GM23338 (cell line): ENCODE data around the gene A3GALT2. TPM values are rescaled to one million over a fixed set of nuclear protein-coding genes. Genes with fewer than 3 reads are reported as not detected.

ENCODE experiments used
- ATAC-seq: fragments of 200-7000 bp; cut with Tn5 transposase; 3 replicates; pipeline ENCODE4 v1.9.1; 2020
- DNase-seq: peaks from one replicate; pipeline ENCODE4 v3.0.0-alpha.2; 2015; ENCODE audit warnings: low spot score
- H2AFZ ChIP-seq: fragments of 200-600 bp; sonication (generic); 2 replicates; pipeline ENCODE4 v1.8.0; 2016; ENCODE audit warnings: antibody characterized with exemption, mild to moderate bottlenecking, moderate library complexity
- H3F3A ChIP-seq: fragments of 200-600 bp; sonication (generic); replicated peaks from 2 replicates; pipeline ENCODE4 v1.8.0; 2017; ENCODE audit warnings: antibody characterized with exemption, mixed run types, low read depth
- H3K27ac ChIP-seq: fragments of 200-600 bp; sonication (generic); 2 replicates; pipeline ENCODE4 v1.6.1; 2016; ENCODE audit warnings: low read depth
- H3K27me3 ChIP-seq: fragments of 200-600 bp; sonication (generic); 2 replicates; pipeline ENCODE4 v1.8.0; 2016; ENCODE audit warnings: mild to moderate bottlenecking, mixed run types, moderate library complexity; ENCODE audit not compliant: insufficient read depth
- H3K36me3 ChIP-seq: fragments of 200-600 bp; sonication (generic); 2 replicates; pipeline ENCODE4 v1.8.0; 2016; ENCODE audit warnings: mild to moderate bottlenecking; ENCODE audit not compliant: insufficient read depth
- H3K4me1 ChIP-seq: fragments of 200-600 bp; sonication (generic); 2 replicates; pipeline ENCODE4 v1.8.0; 2016; ENCODE audit warnings: mild to moderate bottlenecking, moderate library complexity; ENCODE audit not compliant: insufficient read depth
- H3K4me2 ChIP-seq: fragments of 200-600 bp; sonication (generic); 2 replicates; pipeline ENCODE4 v1.7.1; 2017; ENCODE audit warnings: mixed run types
- H3K4me3 ChIP-seq: fragments of 200-600 bp; sonication (generic); 2 replicates; pipeline ENCODE4 v1.6.1; 2016; ENCODE audit warnings: mixed run types
- H3K79me2 ChIP-seq: fragments of 200-600 bp; sonication (generic); replicated peaks from 2 replicates; pipeline ENCODE4 v1.8.0; 2017; ENCODE audit warnings: mild to moderate bottlenecking; ENCODE audit not compliant: insufficient read depth
- H3K9me2 ChIP-seq: fragments of 200-600 bp; sonication (generic); 2 replicates; pipeline ENCODE4 v1.8.0; 2017; ENCODE audit not compliant: insufficient read depth
- H4K20me1 ChIP-seq: fragments of 200-600 bp; sonication (generic); replicated peaks from 2 replicates; pipeline ENCODE4 v1.8.0; 2017; ENCODE audit warnings: mild to moderate bottlenecking; ENCODE audit not compliant: insufficient read depth
- H3K27ac Mint-ChIP-seq: 2 replicates; pipeline ENCODE4 v1.8.0; 2020; ENCODE audit warnings: inconsistent platforms, mild to moderate bottlenecking, moderate library complexity, mixed read lengths
- H3K27me3 Mint-ChIP-seq: 3 replicates; pipeline ENCODE4 v1.8.0; 2022; ENCODE audit warnings: low read depth, mild to moderate bottlenecking, moderate library complexity, mixed read lengths, inconsistent platforms; ENCODE audit not compliant: insufficient read depth, poor library complexity
- H3K36me3 Mint-ChIP-seq: 3 replicates; pipeline ENCODE4 v1.8.0; 2021; ENCODE audit warnings: low read depth, mild to moderate bottlenecking, inconsistent platforms, moderate library complexity, mixed read lengths
- H3K4me1 Mint-ChIP-seq: 3 replicates; pipeline ENCODE4 v1.8.0; 2020; ENCODE audit warnings: mild to moderate bottlenecking, inconsistent platforms, mixed read lengths
- H3K4me3 Mint-ChIP-seq: 3 replicates; pipeline ENCODE4 v1.8.0; 2021; ENCODE audit warnings: moderate library complexity, mild to moderate bottlenecking, inconsistent platforms, mixed read lengths
- H3K9me3 Mint-ChIP-seq: 3 replicates; pipeline ENCODE4 v1.8.0; 2020; ENCODE audit warnings: moderate library complexity, mild to moderate bottlenecking, inconsistent platforms, mixed read lengths
- EZH2 ChIP-seq: fragments of 200-600 bp; sonication (generic); IDR thresholded peaks from one replicate; pipeline ENCODE4 v1.8.0; 2017; ENCODE audit warnings: antibody characterized with exemption, mild to moderate bottlenecking, low read depth; ENCODE audit not compliant: unreplicated experiment
- EZH2phosphoT487 ChIP-seq: fragments of 200-600 bp; sonication (generic); IDR thresholded peaks from one replicate; pipeline ENCODE4 v1.8.1; 2018; ENCODE audit warnings: antibody characterized with exemption; ENCODE audit not compliant: unreplicated experiment
- NANOG ChIP-seq: IDR thresholded peaks from 2 replicates; pipeline ENCODE4 v1.6.1; 2016; ENCODE audit warnings: antibody characterized with exemption, borderline replicate concordance
- ZNF114 ChIP-seq: fragments of 250-450 bp; sonication (Bioruptor Pico); IDR thresholded peaks from 2 replicates; pipeline ENCODE4 v1.5.0; 2020; ENCODE audit warnings: mild to moderate bottlenecking, moderate library complexity
- ZNF331 ChIP-seq: fragments of 250-450 bp; sonication (Bioruptor Pico); IDR thresholded peaks from 2 replicates; pipeline ENCODE4 v1.5.0; 2020; ENCODE audit warnings: low read depth, mild to moderate bottlenecking, moderate library complexity
- polyA plus RNA-seq: library from polyadenylated mRNA; unstranded; fragments of >200 nt; fragmentation: Nextera tagmentation; extraction: Ambion mirVana; gene quantifications from 2 replicates; pipeline ENCODE4 v1.2.1, GENCODE V29; 2016
- total RNA-seq: library from RNA; depleted of rRNA; stranded (reverse); fragments of >200 nt; shearing (Covaris generic); gene quantifications from 2 replicates; pipeline ENCODE4 v1.2.3, GENCODE V29; 2014
- TF ChIP-seq, protein P1 (sequence below), 2 experiments: fragments of 200-600 bp in 1 of 2; sonication (generic) in 1 of 2; conservative IDR thresholded peaks; 2 replicates each; pipeline versions ENCODE4 v1.5.1 to v1.6.1; 2016 to 2017; ENCODE audit warnings: antibody characterized with exemption in 2 of 2, low read depth in 2 of 2, mild to moderate bottlenecking in 2 of 2, moderate library complexity in 1 of 2
- TF ChIP-seq, protein P2 (sequence below): IDR thresholded peaks from one replicate; pipeline ENCODE4 v1.6.1; 2018; ENCODE audit warnings: antibody characterized with exemption; ENCODE audit not compliant: unreplicated experiment
- TF ChIP-seq, protein P3 (sequence below): fragments of 250-450 bp; sonication (Bioruptor Pico); IDR thresholded peaks from 2 replicates; pipeline ENCODE4 v1.5.0; 2020; ENCODE audit warnings: mild to moderate bottlenecking, moderate library complexity

Gene A3GALT2
- total and polyA plus RNA-seq, 2 experiments from 2014 or later, result not detected

DNA sequence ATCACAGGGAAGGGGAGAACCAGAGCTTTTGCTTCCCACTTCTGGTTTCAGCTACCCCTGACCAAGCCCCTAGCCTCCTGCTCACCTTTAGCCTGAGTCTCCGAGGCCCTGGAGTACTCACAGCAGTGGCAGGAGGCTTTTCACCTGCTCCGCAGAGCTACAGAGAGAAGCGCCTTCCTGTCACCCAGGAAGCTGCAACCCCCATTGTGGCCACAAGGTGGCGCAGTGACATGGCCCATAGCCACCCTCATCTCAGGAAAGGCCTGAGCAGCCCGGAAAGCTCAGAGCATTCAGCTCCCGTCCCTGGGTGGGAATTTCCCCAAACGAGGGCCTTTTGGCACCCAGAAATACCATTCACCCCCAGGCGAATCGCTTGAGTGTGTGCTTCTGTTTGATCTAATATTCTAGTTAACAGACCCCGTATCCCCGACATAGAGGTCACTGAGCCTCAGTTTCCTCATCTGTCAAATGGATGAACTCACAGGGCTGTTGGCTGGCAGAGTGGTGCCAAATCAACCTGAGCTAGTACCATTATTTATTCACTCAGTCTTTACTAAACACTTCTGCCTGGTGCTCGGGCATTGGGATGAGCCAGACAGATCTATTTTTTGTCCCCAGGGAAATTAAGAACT is 25.3 kb downstream of the A3GALT2 start:
- H3K36me3 ChIP-seq, result no peaks in the 10 kb centered on the region; the same call in 1 of the 2 replicates
- H2AFZ ChIP-seq, result no peak overlapping the region
- TF ChIP-seq, protein P1, sequence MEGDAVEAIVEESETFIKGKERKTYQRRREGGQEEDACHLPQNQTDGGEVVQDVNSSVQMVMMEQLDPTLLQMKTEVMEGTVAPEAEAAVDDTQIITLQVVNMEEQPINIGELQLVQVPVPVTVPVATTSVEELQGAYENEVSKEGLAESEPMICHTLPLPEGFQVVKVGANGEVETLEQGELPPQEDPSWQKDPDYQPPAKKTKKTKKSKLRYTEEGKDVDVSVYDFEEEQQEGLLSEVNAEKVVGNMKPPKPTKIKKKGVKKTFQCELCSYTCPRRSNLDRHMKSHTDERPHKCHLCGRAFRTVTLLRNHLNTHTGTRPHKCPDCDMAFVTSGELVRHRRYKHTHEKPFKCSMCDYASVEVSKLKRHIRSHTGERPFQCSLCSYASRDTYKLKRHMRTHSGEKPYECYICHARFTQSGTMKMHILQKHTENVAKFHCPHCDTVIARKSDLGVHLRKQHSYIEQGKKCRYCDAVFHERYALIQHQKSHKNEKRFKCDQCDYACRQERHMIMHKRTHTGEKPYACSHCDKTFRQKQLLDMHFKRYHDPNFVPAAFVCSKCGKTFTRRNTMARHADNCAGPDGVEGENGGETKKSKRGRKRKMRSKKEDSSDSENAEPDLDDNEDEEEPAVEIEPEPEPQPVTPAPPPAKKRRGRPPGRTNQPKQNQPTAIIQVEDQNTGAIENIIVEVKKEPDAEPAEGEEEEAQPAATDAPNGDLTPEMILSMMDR (conservative IDR thresholded peaks at IDR 0.05; ENCODE audit: low read depth in 2 of 2), result peak; percentile 87 to 89
- no peak for TF ChIP-seq EZH2
- H3K27me3 ChIP-seq, result no peaks in the 10 kb centered on the region
- no peak overlapping the region for H3K27ac ChIP-seq
- H3K4me1 ChIP-seq, result peaks cover 8% of the 10 kb centered on the region; the same call in 1 of the 2 replicates
- Mint-ChIP-seq H3K9me3 (no peaks in the 10 kb centered on the region), H3K27ac (no peak overlapping the region), H3K36me3 (peaks cover 48% of the 10 kb centered on the region), H3K4me1 (peaks cover 13% of the 10 kb centered on the region), H3K27me3 (peaks cover 2% of the 10 kb centered on the region), H3K4me3 (no peak overlapping the region)
- H4K20me1 ChIP-seq, result no peaks in the 10 kb centered on the region; the same call in 1 of the 2 replicates
- no peak overlapping the region for H3K4me3 ChIP-seq
- H3K4me2 ChIP-seq, result no peak overlapping the region
- DNase-seq (peak; percentile 89), ATAC-seq (peak; percentile 89)
- H3K79me2 ChIP-seq, result 0 out of 2 replicates have a peak, but pooled peaks cover 3% of the 10 kb centered on the region
- no peaks in the 10 kb centered on the region for H3K9me2 ChIP-seq
- no peaks in the 10 kb centered on the region for H3F3A ChIP-seq

DNA sequence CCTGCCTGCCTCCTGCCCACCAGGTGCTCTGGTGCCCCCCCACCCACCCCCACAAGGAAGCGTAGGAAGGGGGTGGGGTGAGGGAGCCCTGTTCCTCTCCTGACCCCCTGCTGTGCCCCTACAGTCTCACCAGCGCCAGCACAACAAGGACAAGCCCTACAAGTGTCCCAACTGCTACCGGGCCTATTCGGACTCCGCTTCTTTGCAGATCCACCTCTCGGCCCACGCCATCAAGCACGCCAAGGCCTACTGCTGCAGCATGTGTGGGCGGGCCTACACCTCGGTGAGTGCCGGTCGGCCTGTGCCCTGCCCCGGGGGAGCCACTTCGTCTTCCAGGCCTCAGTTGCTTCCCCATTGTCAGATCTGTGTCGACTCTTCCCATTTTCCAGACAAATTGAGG is 25.9 kb downstream of the A3GALT2 start:
- H3K27me3 ChIP-seq, result no peaks in the 10 kb centered on the region
- Mint-ChIP-seq H3K9me3 (no peaks in the 10 kb centered on the region), H3K36me3 (peaks cover 43% of the 10 kb centered on the region), H3K4me3 (no peak overlapping the region), H3K27me3 (peaks cover 2% of the 10 kb centered on the region), H3K4me1 (peaks cover 8% of the 10 kb centered on the region), H3K27ac (no peak overlapping the region)
- H3F3A ChIP-seq, result no peaks in the 10 kb centered on the region
- H3K9me2 ChIP-seq, result no peaks in the 10 kb centered on the region
- H3K4me2 ChIP-seq, result no peak overlapping the region
- H3K4me3 ChIP-seq, result no peak overlapping the region
- ATAC-seq, result peak; percentile 10
- H2AFZ ChIP-seq, result no peak overlapping the region
- 0 out of 2 replicates have a peak, but pooled peaks cover 3% of the 10 kb centered on the region for H3K79me2 ChIP-seq
- no peaks in the 10 kb centered on the region; the same call in 1 of the 2 replicates for H3K36me3 ChIP-seq
- peak; percentile 22 for DNase-seq
- no peak overlapping the region for H3K27ac ChIP-seq
- H3K4me1 ChIP-seq, result peaks cover 2% of the 10 kb centered on the region; the same call in 1 of the 2 replicates
- H4K20me1 ChIP-seq, result no peaks in the 10 kb centered on the region; the same call in 1 of the 2 replicates
- TF ChIP-seq, protein P2, sequence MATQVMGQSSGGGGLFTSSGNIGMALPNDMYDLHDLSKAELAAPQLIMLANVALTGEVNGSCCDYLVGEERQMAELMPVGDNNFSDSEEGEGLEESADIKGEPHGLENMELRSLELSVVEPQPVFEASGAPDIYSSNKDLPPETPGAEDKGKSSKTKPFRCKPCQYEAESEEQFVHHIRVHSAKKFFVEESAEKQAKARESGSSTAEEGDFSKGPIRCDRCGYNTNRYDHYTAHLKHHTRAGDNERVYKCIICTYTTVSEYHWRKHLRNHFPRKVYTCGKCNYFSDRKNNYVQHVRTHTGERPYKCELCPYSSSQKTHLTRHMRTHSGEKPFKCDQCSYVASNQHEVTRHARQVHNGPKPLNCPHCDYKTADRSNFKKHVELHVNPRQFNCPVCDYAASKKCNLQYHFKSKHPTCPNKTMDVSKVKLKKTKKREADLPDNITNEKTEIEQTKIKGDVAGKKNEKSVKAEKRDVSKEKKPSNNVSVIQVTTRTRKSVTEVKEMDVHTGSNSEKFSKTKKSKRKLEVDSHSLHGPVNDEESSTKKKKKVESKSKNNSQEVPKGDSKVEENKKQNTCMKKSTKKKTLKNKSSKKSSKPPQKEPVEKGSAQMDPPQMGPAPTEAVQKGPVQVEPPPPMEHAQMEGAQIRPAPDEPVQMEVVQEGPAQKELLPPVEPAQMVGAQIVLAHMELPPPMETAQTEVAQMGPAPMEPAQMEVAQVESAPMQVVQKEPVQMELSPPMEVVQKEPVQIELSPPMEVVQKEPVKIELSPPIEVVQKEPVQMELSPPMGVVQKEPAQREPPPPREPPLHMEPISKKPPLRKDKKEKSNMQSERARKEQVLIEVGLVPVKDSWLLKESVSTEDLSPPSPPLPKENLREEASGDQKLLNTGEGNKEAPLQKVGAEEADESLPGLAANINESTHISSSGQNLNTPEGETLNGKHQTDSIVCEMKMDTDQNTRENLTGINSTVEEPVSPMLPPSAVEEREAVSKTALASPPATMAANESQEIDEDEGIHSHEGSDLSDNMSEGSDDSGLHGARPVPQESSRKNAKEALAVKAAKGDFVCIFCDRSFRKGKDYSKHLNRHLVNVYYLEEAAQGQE, result no peak
- TF ChIP-seq, protein P3, sequence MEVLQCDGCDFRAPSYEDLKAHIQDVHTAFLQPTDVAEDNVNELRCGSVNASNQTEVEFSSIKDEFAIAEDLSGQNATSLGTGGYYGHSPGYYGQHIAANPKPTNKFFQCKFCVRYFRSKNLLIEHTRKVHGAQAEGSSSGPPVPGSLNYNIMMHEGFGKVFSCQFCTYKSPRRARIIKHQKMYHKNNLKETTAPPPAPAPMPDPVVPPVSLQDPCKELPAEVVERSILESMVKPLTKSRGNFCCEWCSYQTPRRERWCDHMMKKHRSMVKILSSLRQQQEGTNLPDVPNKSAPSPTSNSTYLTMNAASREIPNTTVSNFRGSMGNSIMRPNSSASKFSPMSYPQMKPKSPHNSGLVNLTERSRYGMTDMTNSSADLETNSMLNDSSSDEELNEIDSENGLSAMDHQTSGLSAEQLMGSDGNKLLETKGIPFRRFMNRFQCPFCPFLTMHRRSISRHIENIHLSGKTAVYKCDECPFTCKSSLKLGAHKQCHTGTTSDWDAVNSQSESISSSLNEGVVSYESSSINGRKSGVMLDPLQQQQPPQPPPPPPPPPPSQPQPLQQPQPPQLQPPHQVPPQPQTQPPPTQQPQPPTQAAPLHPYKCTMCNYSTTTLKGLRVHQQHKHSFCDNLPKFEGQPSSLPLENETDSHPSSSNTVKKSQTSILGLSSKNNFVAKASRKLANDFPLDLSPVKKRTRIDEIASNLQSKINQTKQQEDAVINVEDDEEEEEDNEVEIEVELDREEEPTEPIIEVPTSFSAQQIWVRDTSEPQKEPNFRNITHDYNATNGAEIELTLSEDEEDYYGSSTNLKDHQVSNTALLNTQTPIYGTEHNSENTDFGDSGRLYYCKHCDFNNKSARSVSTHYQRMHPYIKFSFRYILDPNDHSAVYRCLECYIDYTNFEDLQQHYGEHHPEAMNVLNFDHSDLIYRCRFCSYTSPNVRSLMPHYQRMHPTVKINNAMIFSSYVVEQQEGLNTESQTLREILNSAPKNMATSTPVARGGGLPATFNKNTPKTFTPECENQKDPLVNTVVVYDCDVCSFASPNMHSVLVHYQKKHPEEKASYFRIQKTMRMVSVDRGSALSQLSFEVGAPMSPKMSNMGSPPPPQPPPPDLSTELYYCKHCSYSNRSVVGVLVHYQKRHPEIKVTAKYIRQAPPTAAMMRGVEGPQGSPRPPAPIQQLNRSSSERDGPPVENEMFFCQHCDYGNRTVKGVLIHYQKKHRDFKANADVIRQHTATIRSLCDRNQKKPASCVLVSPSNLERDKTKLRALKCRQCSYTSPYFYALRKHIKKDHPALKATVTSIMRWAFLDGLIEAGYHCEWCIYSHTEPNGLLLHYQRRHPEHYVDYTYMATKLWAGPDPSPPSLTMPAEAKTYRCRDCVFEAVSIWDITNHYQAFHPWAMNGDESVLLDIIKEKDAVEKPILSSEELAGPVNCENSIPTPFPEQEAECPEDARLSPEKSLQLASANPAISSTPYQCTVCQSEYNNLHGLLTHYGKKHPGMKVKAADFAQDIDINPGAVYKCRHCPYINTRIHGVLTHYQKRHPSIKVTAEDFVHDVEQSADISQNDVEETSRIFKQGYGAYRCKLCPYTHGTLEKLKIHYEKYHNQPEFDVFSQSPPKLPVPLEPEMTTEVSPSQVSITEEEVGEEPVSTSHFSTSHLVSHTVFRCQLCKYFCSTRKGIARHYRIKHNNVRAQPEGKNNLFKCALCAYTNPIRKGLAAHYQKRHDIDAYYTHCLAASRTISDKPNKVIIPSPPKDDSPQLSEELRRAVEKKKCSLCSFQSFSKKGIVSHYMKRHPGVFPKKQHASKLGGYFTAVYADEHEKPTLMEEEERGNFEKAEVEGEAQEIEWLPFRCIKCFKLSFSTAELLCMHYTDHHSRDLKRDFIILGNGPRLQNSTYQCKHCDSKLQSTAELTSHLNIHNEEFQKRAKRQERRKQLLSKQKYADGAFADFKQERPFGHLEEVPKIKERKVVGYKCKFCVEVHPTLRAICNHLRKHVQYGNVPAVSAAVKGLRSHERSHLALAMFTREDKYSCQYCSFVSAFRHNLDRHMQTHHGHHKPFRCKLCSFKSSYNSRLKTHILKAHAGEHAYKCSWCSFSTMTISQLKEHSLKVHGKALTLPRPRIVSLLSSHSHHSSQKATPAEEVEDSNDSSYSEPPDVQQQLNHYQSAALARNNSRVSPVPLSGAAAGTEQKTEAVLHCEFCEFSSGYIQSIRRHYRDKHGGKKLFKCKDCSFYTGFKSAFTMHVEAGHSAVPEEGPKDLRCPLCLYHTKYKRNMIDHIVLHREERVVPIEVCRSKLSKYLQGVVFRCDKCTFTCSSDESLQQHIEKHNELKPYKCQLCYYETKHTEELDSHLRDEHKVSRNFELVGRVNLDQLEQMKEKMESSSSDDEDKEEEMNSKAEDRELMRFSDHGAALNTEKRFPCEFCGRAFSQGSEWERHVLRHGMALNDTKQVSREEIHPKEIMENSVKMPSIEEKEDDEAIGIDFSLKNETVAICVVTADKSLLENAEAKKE, result no peak
- TF ChIP-seq EZH2phosphoT487, result no peak
- TF ChIP-seq EZH2, result no peak
- no peak for TF ChIP-seq ZNF114
- TF ChIP-seq ZNF331 (CRISPR knock-in tag), result no peak
- TF ChIP-seq NANOG, result no peak
